Keratinocyte (primary cell): ENCODE results near the gene TMEM151B. TPM values are rescaled to one million over a fixed set of nuclear protein-coding genes. Genes with fewer than 3 reads are reported as not detected.

Experiments
- DNase-seq: peaks from one replicate; pipeline ENCODE4 v3.0.0-alpha.2; 2011; ENCODE audit warnings: low read depth, missing footprints, low spot score
- FAIRE-seq: peaks from 2 replicates; lab custom pipeline; 2011; peaks lifted over from hg19 to GRCh38; lab: Jason Lieb, UNC
- H2AFZ ChIP-seq: 2 replicates; pipeline ENCODE4 v1.6.0; 2012; ENCODE audit warnings: low read length, control low read depth, inconsistent platforms; ENCODE audit not compliant: control insufficient read depth
- H3K27ac ChIP-seq: 2 replicates; pipeline ENCODE4 v1.5.1; 2011; ENCODE audit warnings: low read length; ENCODE audit not compliant: control insufficient read depth, insufficient read depth
- H3K27me3 ChIP-seq: 3 replicates; pipeline ENCODE4 v1.6.0; 2011; ENCODE audit warnings: low read length; ENCODE audit not compliant: control insufficient read depth, insufficient read depth; ENCODE audit errors: extremely low read depth
- H3K36me3 ChIP-seq, 2 experiments: 2 replicates in 1 of 2; 3 replicates in 1 of 2; pipeline ENCODE4 v1.5.1; 2011; ENCODE audit warnings: low read length in 2 of 2, mild to moderate bottlenecking in 1 of 2; ENCODE audit not compliant: control insufficient read depth in 2 of 2, insufficient read depth in 2 of 2; ENCODE audit errors: extremely low read depth in 1 of 2
- H3K4me1 ChIP-seq: 3 replicates; pipeline ENCODE4 v1.5.1; 2011; ENCODE audit warnings: low read length; ENCODE audit not compliant: control insufficient read depth, insufficient read depth; ENCODE audit errors: extremely low read depth
- H3K4me2 ChIP-seq: 3 replicates; pipeline ENCODE4 v1.6.0; 2011; ENCODE audit warnings: low read depth, low read length; ENCODE audit not compliant: control insufficient read depth, insufficient read depth; ENCODE audit errors: extremely low read depth
- H3K4me3 ChIP-seq, 3 experiments: fragments of 200-600 bp in 1 of 3; sonication (generic) in 1 of 3; 2 replicates in 2 of 3; 3 replicates in 1 of 3; pipeline ENCODE4 v1.5.1; 2011 to 2016; ENCODE audit warnings: low read length in 3 of 3, mild to moderate bottlenecking in 3 of 3, control low read depth in 2 of 3, inconsistent platforms in 1 of 3, low read depth in 1 of 3, mixed read lengths in 1 of 3, mixed run types in 1 of 3, moderate library complexity in 1 of 3; ENCODE audit not compliant: control insufficient read depth in 2 of 3, insufficient read depth in 2 of 3; ENCODE audit errors: extremely low read depth in 1 of 3
- H3K79me2 ChIP-seq: 2 replicates; pipeline ENCODE4 v1.6.0; 2012; ENCODE audit warnings: low read length; ENCODE audit not compliant: control insufficient read depth, insufficient read depth
- H3K9ac ChIP-seq: 3 replicates; pipeline ENCODE4 v1.6.0; 2011; ENCODE audit warnings: low read length; ENCODE audit not compliant: control insufficient read depth, insufficient read depth; ENCODE audit errors: extremely low read depth
- H3K9me1 ChIP-seq: 3 replicates; pipeline ENCODE4 v1.6.0; 2011; ENCODE audit warnings: low read length; ENCODE audit not compliant: control insufficient read depth, insufficient read depth; ENCODE audit errors: extremely low read depth
- H3K9me3 ChIP-seq: 2 replicates; pipeline ENCODE4 v1.5.1; 2012; ENCODE audit warnings: low read depth, low read length; ENCODE audit not compliant: control insufficient read depth
- H4K20me1 ChIP-seq: 3 replicates; pipeline ENCODE4 v1.6.0; 2011; ENCODE audit warnings: low read length; ENCODE audit not compliant: control insufficient read depth, insufficient read depth; ENCODE audit errors: extremely low read depth
- EZH2 ChIP-seq: IDR thresholded peaks from one replicate; pipeline ENCODE4 v1.6.1; 2012; ENCODE audit warnings: inconsistent platforms, mild to moderate bottlenecking, low read length, moderate library complexity
- dilution Hi-C: fragments of 300-500 bp; cut with MboI; formaldehyde crosslinking; loops from one replicate; pipeline ENCODE4 v1.7.0; 2020; ENCODE audit warnings: low sequenced_read_pairs; ENCODE audit not compliant: extremely low pct_ligation_motif_present
- polyA plus RNA-seq, 5 experiments: library from polyadenylated mRNA; depleted of rRNA in 3 of 5; stranded (reverse) in 3 of 5; stranded (forward) in 1 of 5; unstranded in 1 of 5; fragments of >200 nt; gene quantifications; 1 replicate in 1 of 5; 2 replicates in 3 of 5; 3 replicates in 1 of 5; pipeline versions ENCODE4 v1.2.1 to v1.2.3, GENCODE V29; 2011 to 2012; ENCODE audit warnings: missing spikeins in 2 of 5, low read depth in 1 of 5, low replicate concordance in 1 of 5
- TF ChIP-seq, protein P1 (sequence below), 3 experiments: IDR thresholded peaks in 1 of 3; conservative IDR thresholded peaks in 1 of 3; optimal IDR thresholded peaks in 1 of 3; 2 replicates in 2 of 3; 3 replicates in 1 of 3; pipeline versions ENCODE3 to v1.5.1; 2011; ENCODE audit warnings: low read length in 3 of 3, mild to moderate bottlenecking in 3 of 3, moderate library complexity in 2 of 3, control low read depth in 1 of 3, inconsistent platforms in 1 of 3; ENCODE audit not compliant: insufficient read depth in 2 of 3; ENCODE audit errors: extremely low read depth in 1 of 3

TMEM151B gene
- polyA plus RNA-seq, 1 donor (not counting 4 experiments of a cell fraction or from before 2014, with no cell fraction given): not detected

GRCh38 chr6:44341095-44341890, 71.0 kb downstream of the TMEM151B start:
- FAIRE-seq: no peak
- H3K4me1 ChIP-seq: no peaks in the 10 kb centered on the region

GRCh38 chr6:44342052-44342451, 71.8 kb downstream of the TMEM151B start:
- H3K27me3 ChIP-seq: peaks cover 42% of the 10 kb centered on the region
- no peak overlapping the region for H3K27ac ChIP-seq
- no peak for TF ChIP-seq EZH2
- TF ChIP-seq, protein P1, sequence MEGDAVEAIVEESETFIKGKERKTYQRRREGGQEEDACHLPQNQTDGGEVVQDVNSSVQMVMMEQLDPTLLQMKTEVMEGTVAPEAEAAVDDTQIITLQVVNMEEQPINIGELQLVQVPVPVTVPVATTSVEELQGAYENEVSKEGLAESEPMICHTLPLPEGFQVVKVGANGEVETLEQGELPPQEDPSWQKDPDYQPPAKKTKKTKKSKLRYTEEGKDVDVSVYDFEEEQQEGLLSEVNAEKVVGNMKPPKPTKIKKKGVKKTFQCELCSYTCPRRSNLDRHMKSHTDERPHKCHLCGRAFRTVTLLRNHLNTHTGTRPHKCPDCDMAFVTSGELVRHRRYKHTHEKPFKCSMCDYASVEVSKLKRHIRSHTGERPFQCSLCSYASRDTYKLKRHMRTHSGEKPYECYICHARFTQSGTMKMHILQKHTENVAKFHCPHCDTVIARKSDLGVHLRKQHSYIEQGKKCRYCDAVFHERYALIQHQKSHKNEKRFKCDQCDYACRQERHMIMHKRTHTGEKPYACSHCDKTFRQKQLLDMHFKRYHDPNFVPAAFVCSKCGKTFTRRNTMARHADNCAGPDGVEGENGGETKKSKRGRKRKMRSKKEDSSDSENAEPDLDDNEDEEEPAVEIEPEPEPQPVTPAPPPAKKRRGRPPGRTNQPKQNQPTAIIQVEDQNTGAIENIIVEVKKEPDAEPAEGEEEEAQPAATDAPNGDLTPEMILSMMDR (optimal IDR thresholded peaks at IDR 0.05 in 1 of 3, IDR thresholded peaks at IDR 0.05 in 1 of 3, conservative IDR thresholded peaks at IDR 0.05 in 1 of 3; ENCODE audit: extremely low read depth in 1 of 3, insufficient read depth in 2 of 3, low read length in 3 of 3): no peak
- no peaks in the 10 kb centered on the region for H3K79me2 ChIP-seq
- DNase-seq (no peak), FAIRE-seq (no peak)
- no peaks in the 10 kb centered on the region for H3K36me3 ChIP-seq
- no peaks in the 10 kb centered on the region for H3K9me3 ChIP-seq
- no peaks in the 10 kb centered on the region for H3K9me1 ChIP-seq
- H3K4me3 ChIP-seq: no peak overlapping the region
- no peak overlapping the region for H3K4me2 ChIP-seq
- H4K20me1 ChIP-seq: no peaks in the 10 kb centered on the region
- no peak overlapping the region for H2AFZ ChIP-seq
- no peaks in the 10 kb centered on the region for H3K4me1 ChIP-seq
- no peak overlapping the region for H3K9ac ChIP-seq
- dilution Hi-C loops: no loop called here

More at GRCh38 chr6:44341095-44341890, 71.0 kb downstream of the TMEM151B start:
- TF ChIP-seq, protein P1 (optimal IDR thresholded peaks at IDR 0.05 in 1 of 3, IDR thresholded peaks at IDR 0.05 in 1 of 3, conservative IDR thresholded peaks at IDR 0.05 in 1 of 3; ENCODE audit: extremely low read depth in 1 of 3, insufficient read depth in 2 of 3, low read length in 3 of 3): no peak
- TF ChIP-seq EZH2: no peak
- Histone ChIP-seq H3K27me3 (peaks cover 42% of the 10 kb centered on the region), H3K9me3 (no peaks in the 10 kb centered on the region), H2AFZ (no peak overlapping the region), H3K79me2 (no peaks in the 10 kb centered on the region), H3K9me1 (no peaks in the 10 kb centered on the region), H3K4me2 (no peak overlapping the region), H3K4me3 (no peak overlapping the region), H3K36me3 (no peaks in the 10 kb centered on the region), H3K9ac (no peak overlapping the region), H4K20me1 (no peaks in the 10 kb centered on the region), H3K27ac (no peak overlapping the region)
- no peak for DNase-seq
- dilution Hi-C loops: no loop called here
